Measurements from ENCODE around the gene ITGB6. TPM values are rescaled to one million over a fixed set of nuclear protein-coding genes. Genes with fewer than 3 reads are reported as not detected.
A peak's percentile ranks its signal among the peaks of the same experiment; 100 is the strongest.

Gene ITGB6
- total RNA-seq, 1 donor from 2014 or later, result 21.1 TPM

- Histone ChIP-seq H3K4me3 (ENCODE audit: low read depth, low read length) (no peak overlapping the region), H3K27me3 (ENCODE audit: control insufficient read depth, insufficient read depth, low read length) (no peaks in the 10 kb centered on the region), H3K36me3 (ENCODE audit: control insufficient read depth, insufficient read depth, low read length) (peaks cover 3% of the 10 kb centered on the region)
- no peak for DNase-seq (ENCODE audit: low read depth)
- no peak for FAIRE-seq
- no peak for TF ChIP-seq CTCF (IDR thresholded peaks at IDR 0.05; ENCODE audit: insufficient read depth, low read length, severe bottlenecking)
Observed at GRCh38 chr2:160167089-160167740, 32.9 kb downstream of the ITGB6 start.

- no peak overlapping the region for H3K4me3 ChIP-seq (ENCODE audit: low read depth, low read length)
- no peak for TF ChIP-seq CTCF (IDR thresholded peaks at IDR 0.05; ENCODE audit: insufficient read depth, low read length, severe bottlenecking)
- H3K36me3 ChIP-seq (ENCODE audit: control insufficient read depth, insufficient read depth, low read length), result peaks cover 2% of the 10 kb centered on the region
- no peak for FAIRE-seq
- H3K27me3 ChIP-seq (ENCODE audit: control insufficient read depth, insufficient read depth, low read length), result no peaks in the 10 kb centered on the region
- no peak for DNase-seq (ENCODE audit: low read depth)
Observed at GRCh38 chr2:160165996-160166395, 34.1 kb downstream of the ITGB6 start.

GRCh38 chr2:160165081-160165480, 35.0 kb downstream of the ITGB6 start:
- TF ChIP-seq CTCF (IDR thresholded peaks at IDR 0.05; ENCODE audit: insufficient read depth, low read length, severe bottlenecking), result no peak
- Histone ChIP-seq H3K27me3 (ENCODE audit: control insufficient read depth, insufficient read depth, low read length) (no peaks in the 10 kb centered on the region), H3K4me3 (ENCODE audit: low read depth, low read length) (no peak overlapping the region), H3K36me3 (ENCODE audit: control insufficient read depth, insufficient read depth, low read length) (peaks cover 3% of the 10 kb centered on the region)
- no peak for DNase-seq (ENCODE audit: low read depth)
- FAIRE-seq, result no peak

DNA sequence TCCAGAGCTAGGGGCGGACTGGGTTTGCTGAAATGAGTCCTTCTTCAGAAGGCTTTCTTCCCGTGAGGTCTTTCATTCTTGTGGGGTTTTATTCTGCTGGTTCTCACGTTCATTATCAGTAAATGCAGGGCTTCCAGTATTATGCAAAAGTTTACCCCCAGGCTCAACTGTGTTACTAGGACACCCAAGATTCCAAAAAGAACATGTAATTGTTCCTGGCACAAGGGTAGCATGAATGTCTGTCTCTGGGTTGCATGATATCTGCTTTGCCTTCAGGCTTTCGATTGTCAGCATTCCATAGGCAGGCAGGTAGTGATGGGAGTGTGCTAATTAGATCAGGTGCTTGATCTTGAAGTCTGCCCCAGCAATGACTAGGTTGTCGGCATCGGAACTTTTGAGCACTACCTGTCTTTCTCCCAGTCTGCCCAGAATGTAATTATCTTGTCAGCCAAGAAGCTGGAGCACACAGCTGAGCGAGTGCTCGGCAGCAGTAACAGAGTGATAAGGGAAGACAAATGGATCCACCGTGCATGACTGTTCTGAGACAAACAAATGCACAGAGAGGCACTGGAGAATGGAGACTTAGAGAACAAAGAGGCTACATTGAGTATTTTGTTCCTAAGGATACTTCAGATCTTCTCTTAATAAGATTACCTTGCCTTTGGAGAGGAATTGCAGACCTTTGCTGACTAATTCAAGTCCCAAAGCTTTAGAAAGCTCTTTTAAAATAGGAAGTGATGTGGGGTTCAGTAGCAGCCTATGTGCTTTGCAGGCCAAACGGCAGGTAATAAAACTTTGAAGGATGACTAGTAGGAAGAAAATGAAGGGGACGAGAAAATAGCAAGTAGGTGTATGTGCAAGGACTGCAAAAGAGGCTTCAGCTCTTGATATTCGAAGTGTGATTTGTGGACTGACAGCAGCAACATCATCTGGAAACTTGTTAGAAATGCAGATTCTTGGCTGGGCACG, 41.9 kb downstream of the ITGB6 start:
- Histone ChIP-seq H3K36me3 (ENCODE audit: control insufficient read depth, insufficient read depth, low read length) (peaks cover 3% of the 10 kb centered on the region), H3K27me3 (ENCODE audit: control insufficient read depth, insufficient read depth, low read length) (no peaks in the 10 kb centered on the region), H3K4me3 (ENCODE audit: low read depth, low read length) (no peak overlapping the region)
- DNase-seq (ENCODE audit: low read depth) (peak; percentile 74), FAIRE-seq (no peak)
- no peak for TF ChIP-seq CTCF (IDR thresholded peaks at IDR 0.05; ENCODE audit: insufficient read depth, low read length, severe bottlenecking)

DNA sequence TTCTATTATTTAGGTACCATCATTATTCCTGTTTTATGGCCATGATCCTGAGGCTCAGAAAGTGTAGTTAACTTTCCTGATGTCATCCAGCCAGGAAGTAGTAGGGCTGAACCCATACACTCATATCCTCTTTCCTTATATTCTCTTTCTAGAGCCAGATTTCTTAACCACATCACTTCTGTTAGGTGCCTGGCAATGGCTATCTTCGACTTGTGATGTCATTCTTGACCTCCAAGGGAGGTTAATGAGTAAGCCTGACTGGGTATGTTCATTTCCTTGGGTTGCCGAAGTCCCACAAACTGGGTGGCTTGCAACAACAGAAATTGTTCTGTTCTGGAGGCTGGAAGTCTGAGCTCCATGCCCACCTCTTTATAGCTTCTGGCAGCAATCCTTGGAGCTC, 43.4 kb downstream of the ITGB6 start:
- no peak for FAIRE-seq
- Histone ChIP-seq H3K36me3 (ENCODE audit: control insufficient read depth, insufficient read depth, low read length) (peaks cover 1% of the 10 kb centered on the region), H3K4me3 (ENCODE audit: low read depth, low read length) (no peak overlapping the region), H3K27me3 (ENCODE audit: control insufficient read depth, insufficient read depth, low read length) (no peaks in the 10 kb centered on the region)
- DNase-seq (ENCODE audit: low read depth), result peak; percentile 82
- no peak for TF ChIP-seq CTCF (IDR thresholded peaks at IDR 0.05; ENCODE audit: insufficient read depth, low read length, severe bottlenecking)

All from bronchial epithelial cell (primary cell).